Fibroblast of mammary gland (primary cell): Measurements from ENCODE around the gene RPL32.

ENCODE experiments used
- DNase-seq: peaks from one replicate; pipeline ENCODE4 v3.0.0-alpha.2; 2010; ENCODE audit warnings: low read depth
- H3K4me3 ChIP-seq: 2 replicates; pipeline ENCODE4 v1.5.1; 2011; ENCODE audit warnings: low read depth, mild to moderate bottlenecking, low read length, moderate library complexity; ENCODE audit not compliant: control insufficient read depth
- CTCF ChIP-seq: conservative IDR thresholded peaks from 2 replicates; pipeline ENCODE4 v1.5.1; 2011; ENCODE audit warnings: low read depth, low read length, inconsistent platforms; ENCODE audit not compliant: control insufficient read depth, insufficient read depth

RPL32 gene

DNA sequence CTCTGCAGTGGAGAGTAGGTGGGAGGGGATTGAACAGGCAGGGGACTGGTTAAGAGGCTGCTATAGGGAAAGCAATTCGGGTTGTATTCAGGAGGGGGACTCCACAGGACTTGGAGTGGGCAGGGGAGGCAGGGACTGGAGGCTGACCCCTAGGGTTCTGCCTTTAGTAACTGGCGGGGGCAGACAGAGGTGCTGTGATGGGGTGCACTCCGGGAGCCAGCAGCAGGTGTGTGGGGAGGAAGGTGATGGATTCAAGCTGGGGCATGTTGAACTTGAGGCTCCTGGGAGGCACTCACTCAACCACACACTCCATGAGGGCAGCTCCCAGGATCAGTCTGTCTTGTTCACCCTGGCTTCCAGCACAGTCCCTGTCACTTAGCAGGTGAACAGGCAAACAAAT lies 32.4 kb downstream of the RPL32 start:
- no peak overlapping the region for H3K4me3 ChIP-seq
- DNase-seq = no peak
- no peak for TF ChIP-seq CTCF

DNA sequence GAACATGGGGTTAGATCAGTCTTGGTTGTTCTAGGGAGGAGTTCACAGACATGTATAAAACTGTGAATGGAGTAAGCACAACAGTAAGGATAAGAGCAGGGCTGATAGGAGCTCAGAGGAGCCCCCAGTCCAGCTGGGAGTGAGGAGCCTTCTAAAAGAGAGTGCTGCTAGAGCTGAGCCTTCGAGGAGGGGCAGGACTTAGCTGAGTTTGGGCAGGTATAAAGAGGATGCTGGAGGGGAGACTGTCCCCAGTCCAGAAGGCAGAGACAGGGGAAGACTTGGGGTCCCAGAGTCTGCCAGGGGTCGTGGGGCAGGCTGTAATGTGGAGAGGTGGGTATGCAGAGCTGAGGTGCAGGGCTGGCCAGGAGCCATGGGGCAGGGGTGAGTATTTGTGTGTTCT lies 32.8 kb downstream of the RPL32 start:
- no peak for DNase-seq
- no peak overlapping the region for H3K4me3 ChIP-seq
- TF ChIP-seq CTCF = no peak

DNA sequence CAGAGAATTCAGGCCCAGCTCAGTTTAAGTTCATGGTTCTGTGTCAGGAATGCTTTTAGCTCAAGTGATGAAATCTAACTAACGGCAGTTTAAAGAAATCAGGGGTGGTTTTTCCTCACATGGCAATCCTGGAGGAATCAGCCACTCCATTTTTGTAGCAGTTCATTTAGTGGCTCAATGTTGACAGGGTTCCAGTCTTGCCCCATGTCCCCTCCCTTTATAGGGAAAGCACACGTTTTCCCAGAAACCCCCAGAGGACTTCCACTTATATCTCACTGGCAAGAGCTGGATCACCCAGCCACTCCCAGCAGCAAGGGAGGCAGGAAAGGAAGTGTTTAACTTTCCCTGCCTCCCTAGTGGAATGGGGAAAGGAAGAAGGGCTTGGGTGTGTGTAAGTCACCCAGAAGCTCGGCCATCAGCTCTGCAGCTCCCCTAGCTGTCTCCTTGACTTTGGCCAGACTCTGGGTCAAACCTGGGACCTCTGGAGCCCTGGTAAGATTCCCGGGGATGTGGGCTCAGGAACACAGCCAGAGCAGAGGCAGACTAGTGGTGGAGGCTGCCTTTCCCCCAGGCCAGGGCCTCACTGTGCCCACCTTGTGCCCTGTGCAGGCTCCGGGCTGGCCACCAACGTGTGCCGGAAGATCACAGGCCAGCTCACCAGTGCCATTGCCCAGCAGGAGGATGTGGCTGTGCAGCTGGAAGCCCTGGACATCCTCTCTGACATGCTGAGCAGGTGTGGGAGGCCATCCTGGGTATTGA lies 33.6 kb downstream of the RPL32 start:
- no peak for TF ChIP-seq CTCF
- no peak for DNase-seq
- H3K4me3 ChIP-seq = no peak overlapping the region

DNA sequence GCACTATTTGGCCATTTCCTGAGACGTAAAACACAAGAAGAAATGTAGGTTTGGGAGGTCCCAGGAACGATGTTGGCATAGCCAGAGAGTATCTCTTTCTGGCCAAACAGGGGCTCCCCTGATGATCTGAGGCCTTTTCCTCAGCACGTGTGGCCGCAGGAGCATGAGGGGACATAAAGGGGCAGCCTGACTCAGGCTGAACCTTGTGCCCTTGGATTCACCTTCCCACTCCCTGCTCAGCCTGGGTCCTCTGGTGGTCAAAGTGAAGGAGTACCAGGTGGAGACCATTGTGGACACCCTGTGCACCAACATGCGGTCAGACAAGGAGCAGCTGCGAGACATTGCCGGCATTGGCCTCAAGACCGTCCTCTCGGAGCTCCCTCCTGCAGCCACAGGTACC lies 34.3 kb downstream of the RPL32 start:
- no peak for TF ChIP-seq CTCF
- DNase-seq = no peak
- no peak overlapping the region for H3K4me3 ChIP-seq

GRCh38 chr3:12803371-12803770 lies 38.0 kb downstream of the RPL32 start:
- TF ChIP-seq CTCF = no peak
- H3K4me3 ChIP-seq = no peak overlapping the region
- DNase-seq = no peak

DNA sequence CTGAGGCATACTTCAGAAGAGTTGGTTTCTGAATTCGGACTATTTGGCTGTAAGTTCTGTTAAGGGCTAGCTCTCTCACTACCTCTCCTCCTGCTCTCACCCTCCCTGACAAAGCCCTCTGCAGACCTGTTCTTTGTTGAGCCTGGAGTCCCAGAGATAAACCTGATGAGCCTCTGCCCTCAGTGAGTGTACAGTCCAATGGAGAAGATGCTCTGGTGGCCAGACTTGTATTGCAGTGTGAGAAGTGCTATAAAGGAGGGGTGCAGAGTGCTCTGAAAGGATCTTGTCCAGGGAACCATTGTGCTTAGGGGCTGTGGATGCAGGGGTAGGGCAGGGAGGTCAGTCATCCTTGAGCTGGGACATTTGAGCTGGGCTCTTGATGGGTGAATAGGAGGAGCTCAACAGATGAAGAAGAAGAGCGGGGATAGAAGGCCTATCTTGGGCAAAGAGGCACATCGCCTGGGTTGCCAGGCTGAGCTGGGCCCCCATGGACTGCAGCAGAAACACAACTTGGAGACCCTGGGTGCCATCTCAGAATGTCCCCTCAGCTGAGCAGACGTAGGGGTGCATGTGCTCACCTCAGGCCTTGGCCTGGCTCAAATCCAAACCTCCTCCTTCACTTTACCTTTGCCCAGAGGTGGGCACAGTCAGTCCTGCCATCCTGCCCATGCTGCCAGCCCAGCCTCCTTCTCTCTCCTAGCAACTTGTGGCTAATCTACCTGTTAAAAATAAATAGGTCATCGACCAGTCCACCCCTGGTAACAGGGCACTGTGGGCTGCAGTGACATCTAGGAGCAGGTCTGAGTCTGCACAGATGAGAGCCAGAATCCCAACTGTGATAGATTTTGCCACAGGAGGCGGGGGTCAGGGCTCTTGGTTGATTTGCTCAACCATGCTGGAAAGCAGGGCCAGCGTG lies 41.6 kb downstream of the RPL32 start:
- DNase-seq = no peak
- no peak for TF ChIP-seq CTCF
- no peak overlapping the region for H3K4me3 ChIP-seq
